Lung microvascular endothelial cell (primary cell): ENCODE measurements around the gene LMAN1L. TPM values are rescaled to one million over a fixed set of nuclear protein-coding genes. Genes with fewer than 3 reads are reported as not detected.
"Not testable (repeated sequence)": the region's sequence is repeated elsewhere in the genome, so short reads cannot be mapped to it uniquely, and the experiment has no call there.

Source experiments
- DNase-seq, 2 donors: peaks; one replicate each; pipeline versions ENCODE4 v3.0.0 to v3.0.0-alpha.2; 2010; ENCODE audit warnings: low read depth in 2 of 2
- total RNA-seq: library from RNA; depleted of rRNA; stranded (reverse); fragments of >200 nt; gene quantifications from 2 replicates; pipeline ENCODE4 v1.2.1, GENCODE V29; 2014

The LMAN1L gene
- total RNA-seq, 1 donor from 2014 or later = not detected

- peak; percentile 28 to 38 for DNase-seq
Observed at GRCh38 chr15:74782259-74783071, 30.2 kb upstream of the LMAN1L start.

GRCh38 chr15:74783072-74783807 lies 29.4 kb upstream of the LMAN1L start:
- DNase-seq = peak; percentile 40 to 77

- no peak for DNase-seq
Observed at GRCh38 chr15:74783808-74784175, 28.8 kb upstream of the LMAN1L start.

GRCh38 chr15:74784426-74785193 lies 28.0 kb upstream of the LMAN1L start:
- no peak for DNase-seq

- no peak for DNase-seq
Observed at GRCh38 chr15:74785194-74786032, 27.2 kb upstream of the LMAN1L start.

GRCh38 chr15:74786081-74786480 lies 26.6 kb upstream of the LMAN1L start:
- not testable (repeated sequence) for DNase-seq

GRCh38 chr15:74786551-74787165 lies 26.0 kb upstream of the LMAN1L start:
- no peak for DNase-seq

GRCh38 chr15:74787251-74788041 lies 25.2 kb upstream of the LMAN1L start:
- peak; percentile 52 to 55 for DNase-seq

- DNase-seq = no peak
Observed at GRCh38 chr15:74788042-74788682, 24.5 kb upstream of the LMAN1L start.

- no peak for DNase-seq
Observed at GRCh38 chr15:74788683-74789151, 23.9 kb upstream of the LMAN1L start.

GRCh38 chr15:74789171-74789631 lies 23.4 kb upstream of the LMAN1L start:
- no peak for DNase-seq

- no peak for DNase-seq
Observed at GRCh38 chr15:74789741-74790079, 22.9 kb upstream of the LMAN1L start.

GRCh38 chr15:74790080-74790916 lies 22.3 kb upstream of the LMAN1L start:
- peak in 1 of 2 donors; percentile 65 for DNase-seq

- DNase-seq = no peak
Observed at GRCh38 chr15:74791007-74791406, 21.6 kb upstream of the LMAN1L start.

GRCh38 chr15:74791667-74792066 lies 21.0 kb upstream of the LMAN1L start:
- DNase-seq = no peak

GRCh38 chr15:74792227-74793016 lies 20.2 kb upstream of the LMAN1L start:
- no peak for DNase-seq
